GM12801 (cell line): ENCODE results near the gene SLC5A9.

Source experiments
- TF ChIP-seq, protein P1 (sequence below): IDR thresholded peaks from one replicate; pipeline ENCODE4 v1.5.1; 2011; ENCODE audit warnings: control low read depth; ENCODE audit not compliant: insufficient read length; ENCODE audit errors: extremely low read depth

Gene SLC5A9

DNA sequence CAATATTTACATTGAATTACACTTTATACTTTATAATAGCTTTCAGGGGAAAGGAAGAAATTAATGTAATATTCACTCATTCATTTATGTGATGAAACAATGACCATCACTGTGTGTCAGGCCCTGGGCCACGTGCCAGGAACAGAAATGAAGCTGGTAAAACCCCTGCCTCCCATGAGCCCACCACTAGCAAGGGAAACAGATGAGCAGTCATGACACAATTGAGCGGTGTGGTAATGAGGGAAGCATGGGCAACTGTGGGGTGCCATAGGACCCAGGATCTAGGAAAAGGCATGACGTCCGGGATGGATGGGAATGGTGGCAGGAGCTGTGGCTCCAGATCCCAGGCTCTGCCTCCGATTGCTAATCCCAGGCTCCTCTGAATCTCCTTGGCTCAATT is 17.0 kb upstream of the SLC5A9 start:
- TF ChIP-seq, protein P1, sequence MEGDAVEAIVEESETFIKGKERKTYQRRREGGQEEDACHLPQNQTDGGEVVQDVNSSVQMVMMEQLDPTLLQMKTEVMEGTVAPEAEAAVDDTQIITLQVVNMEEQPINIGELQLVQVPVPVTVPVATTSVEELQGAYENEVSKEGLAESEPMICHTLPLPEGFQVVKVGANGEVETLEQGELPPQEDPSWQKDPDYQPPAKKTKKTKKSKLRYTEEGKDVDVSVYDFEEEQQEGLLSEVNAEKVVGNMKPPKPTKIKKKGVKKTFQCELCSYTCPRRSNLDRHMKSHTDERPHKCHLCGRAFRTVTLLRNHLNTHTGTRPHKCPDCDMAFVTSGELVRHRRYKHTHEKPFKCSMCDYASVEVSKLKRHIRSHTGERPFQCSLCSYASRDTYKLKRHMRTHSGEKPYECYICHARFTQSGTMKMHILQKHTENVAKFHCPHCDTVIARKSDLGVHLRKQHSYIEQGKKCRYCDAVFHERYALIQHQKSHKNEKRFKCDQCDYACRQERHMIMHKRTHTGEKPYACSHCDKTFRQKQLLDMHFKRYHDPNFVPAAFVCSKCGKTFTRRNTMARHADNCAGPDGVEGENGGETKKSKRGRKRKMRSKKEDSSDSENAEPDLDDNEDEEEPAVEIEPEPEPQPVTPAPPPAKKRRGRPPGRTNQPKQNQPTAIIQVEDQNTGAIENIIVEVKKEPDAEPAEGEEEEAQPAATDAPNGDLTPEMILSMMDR: no peak

DNA sequence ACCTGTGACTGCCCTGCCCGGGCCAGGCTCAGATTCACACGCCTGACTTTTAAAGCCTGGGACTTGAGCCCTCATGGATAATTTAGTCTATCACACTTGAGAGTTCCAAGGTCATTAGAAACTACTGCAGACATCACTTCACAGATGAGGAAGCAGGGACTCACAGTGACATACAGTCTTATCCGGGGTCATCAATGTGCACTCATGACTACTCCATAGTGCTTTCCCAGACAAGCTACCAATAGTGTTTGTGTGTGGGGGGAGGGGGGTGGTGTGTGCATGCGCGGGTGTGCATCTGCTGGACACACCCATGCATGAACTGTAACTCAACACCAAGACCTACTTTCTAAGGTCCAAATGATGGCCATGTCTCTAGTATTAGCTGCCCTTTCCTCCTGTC is 16.1 kb upstream of the SLC5A9 start:
- TF ChIP-seq, protein P1: no peak

DNA sequence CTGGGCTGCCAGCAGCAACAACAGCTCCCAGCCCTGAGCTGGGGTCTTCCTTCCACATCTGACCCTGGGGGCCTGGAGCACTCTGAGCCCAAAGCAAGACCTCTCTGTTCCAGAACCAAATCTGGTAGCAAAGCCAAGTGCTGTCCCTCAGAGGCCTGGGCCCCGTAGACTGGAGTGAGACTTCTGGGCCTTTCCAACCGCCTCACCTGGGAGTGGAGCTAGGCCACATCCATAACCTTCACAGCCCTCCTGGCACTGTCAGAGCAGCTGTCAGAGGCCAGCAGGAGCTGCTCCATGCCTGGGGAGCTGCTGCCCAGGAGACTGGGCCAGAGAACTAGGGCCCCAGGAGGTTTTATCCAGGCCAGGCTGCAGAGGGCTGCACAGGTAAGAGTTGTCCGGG is 15.4 kb upstream of the SLC5A9 start:
- TF ChIP-seq, protein P1: no peak

DNA sequence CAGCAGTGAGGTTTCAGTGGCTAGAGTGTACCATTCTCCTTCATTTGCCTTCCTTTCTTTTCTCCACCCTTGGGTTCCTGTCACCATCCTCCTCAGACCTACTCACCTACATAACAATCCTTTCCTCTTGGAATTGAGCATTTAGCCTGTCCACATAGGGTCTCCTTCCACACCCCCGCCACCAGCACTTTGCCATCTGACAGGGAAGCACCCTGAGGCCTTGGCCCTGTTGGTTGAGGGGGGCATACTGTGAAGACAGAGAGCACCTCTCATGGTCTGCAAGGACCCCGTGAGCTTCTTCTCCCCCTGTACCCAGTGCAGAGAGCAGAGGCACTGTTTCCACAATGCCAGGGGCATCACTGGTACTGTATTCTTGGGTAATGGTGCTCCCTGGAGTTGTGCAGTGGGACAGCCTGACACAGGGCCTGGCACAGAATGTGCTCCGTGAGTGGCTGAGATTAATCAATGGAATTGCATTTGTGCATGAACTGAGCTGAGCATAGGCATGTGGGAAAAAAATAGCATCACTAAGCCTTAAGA is 14.9 kb upstream of the SLC5A9 start:
- TF ChIP-seq, protein P1: no peak

DNA sequence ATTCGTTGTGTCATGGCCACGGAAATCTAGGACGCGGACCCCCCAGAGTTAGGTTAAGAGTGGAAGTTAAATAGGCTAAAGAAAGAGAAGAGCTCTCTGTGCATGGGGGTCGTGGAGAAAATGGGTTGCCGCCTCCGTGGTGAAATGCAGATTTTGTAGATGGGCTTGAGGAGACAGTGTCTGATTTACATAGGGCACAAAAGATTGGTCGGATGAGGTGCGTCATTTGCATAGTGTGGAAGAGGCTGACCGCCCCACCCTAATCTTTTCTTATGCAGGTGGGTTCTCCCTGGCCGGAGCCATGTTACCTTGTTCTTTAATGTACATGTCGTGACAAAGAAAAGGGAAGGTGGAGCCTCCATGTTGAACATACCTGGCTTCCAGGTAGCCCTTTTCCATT is 14.3 kb upstream of the SLC5A9 start:
- TF ChIP-seq, protein P1: no peak

DNA sequence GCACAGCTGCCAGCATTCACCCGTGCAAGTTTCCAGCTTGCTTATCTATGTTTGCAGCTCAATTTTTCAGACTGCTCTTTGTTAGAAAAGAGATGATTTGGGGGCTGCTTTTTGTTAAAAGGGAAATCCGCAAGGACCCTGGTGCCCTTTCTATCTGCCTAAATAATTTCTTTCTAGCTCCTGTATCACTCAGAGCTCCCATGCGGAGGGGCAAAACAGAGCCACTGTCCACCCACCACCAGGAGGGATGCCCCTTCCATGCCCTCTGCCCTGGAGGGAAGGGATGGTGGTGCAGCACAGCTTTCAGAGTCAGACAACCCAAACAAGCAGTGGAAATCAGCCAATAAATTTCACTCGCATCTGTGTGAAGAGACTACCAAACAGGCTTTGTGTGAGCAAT is 13.9 kb upstream of the SLC5A9 start:
- TF ChIP-seq, protein P1: no peak

DNA sequence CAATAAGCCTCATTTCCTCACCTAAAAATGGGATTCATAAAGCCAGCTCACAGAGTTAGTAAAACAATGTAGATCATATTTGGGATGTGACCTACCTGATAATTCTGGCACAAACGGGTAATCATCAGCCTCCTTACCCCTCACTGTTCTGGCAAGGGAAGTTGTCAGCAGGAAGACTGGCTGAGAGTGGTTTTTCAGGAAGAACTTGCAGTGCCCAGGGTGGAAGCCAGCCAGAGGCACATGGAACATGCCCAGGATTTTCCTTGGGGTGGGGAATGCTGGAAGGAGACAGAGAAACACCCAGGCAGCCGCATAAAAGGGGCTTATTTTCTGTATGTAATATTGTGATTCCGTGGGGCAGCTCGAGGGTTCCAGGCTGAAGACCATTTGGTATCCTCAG is 7.7 kb upstream of the SLC5A9 start:
- TF ChIP-seq, protein P1: no peak

DNA sequence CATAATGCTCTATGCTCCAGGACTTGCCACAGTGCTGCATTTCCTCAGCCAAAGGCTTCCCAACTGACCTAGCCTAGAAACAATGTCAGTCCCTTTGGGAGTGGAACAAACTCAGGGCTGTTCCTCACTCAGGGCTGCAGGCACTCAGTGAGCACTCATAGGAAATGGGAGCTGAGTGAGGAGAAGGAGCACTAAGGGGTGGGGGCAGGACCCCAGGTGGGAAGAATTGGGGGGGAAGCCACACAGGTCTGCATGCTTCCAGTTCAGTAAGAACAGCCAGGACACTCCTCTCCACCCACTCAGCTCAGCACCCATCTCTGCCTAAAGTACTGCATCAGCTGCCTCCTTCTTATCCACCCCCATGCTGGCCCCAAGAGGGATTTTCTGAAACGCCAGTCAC is 7.3 kb upstream of the SLC5A9 start:
- TF ChIP-seq, protein P1: no peak
